Prostate gland (tissue), 2 donors: Measurements from ENCODE around the gene SERTAD1. TPM values are rescaled to one million over a fixed set of nuclear protein-coding genes. Genes with fewer than 3 reads are reported as not detected.
A peak's percentile ranks its signal among the peaks of the same experiment; 100 is the strongest.

Experiments
- DNase-seq: peaks from one replicate; pipeline ENCODE4 v3.0.0-alpha.2; 2019; ENCODE audit warnings: low spot score
- H3K27ac ChIP-seq, 2 donors: fragments of 200-600 bp; sonication (generic); 2 replicates each; pipeline ENCODE4 v1.5.1; 2017 to 2019
- H3K27me3 ChIP-seq: fragments of 200-600 bp; sonication (generic); replicated peaks from 2 replicates; pipeline ENCODE4 v1.5.1; 2019; ENCODE audit not compliant: insufficient read depth
- H3K36me3 ChIP-seq, 2 donors: fragments of 200-600 bp; sonication (generic); 1 replicate in 1 of 2; 2 replicates in 1 of 2; pipeline versions ENCODE4 v1.5.1 to v1.8.1; 2017 to 2019
- H3K4me1 ChIP-seq: fragments of 200-600 bp; sonication (generic); replicated peaks from 2 replicates; pipeline ENCODE4 v1.5.1; 2019
- H3K4me3 ChIP-seq, 2 donors: fragments of 200-600 bp; sonication (generic); 2 replicates each; pipeline ENCODE4 v1.5.1; 2017 to 2019
- H3K9me3 ChIP-seq: fragments of 200-600 bp; sonication (generic); 2 replicates; pipeline ENCODE4 v1.5.1; 2017
- POLR2A ChIP-seq: fragments of 450-650 bp; IDR thresholded peaks from one replicate; pipeline ENCODE4 v1.6.1; 2016; ENCODE audit warnings: antibody characterized with exemption, mild to moderate bottlenecking
- POLR2AphosphoS5 ChIP-seq: sonication (generic); formaldehyde crosslinking; IDR thresholded peaks from one replicate; pipeline ENCODE4 v1.6.1; 2017; ENCODE audit warnings: antibody characterized with exemption
- whole genome bisulfite sequencing: methylation state at CpG from one replicate; pipeline ENCODE4 v1.1.5; 2018; 5-methylcytosine and 5-hydroxymethylcytosine counted together
- intact Hi-C: fragments of 100-400 bp; cut with DNase I; formaldehyde crosslinking; loops from one replicate; pipeline ENCODE4 v1.14.2; 2022
- total RNA-seq, 2 donors: library from RNA; depleted of rRNA; stranded (reverse); fragments of >200 nt; gene quantifications; one replicate each; pipeline ENCODE4 v1.1.0, GENCODE V29; 2016
- TF ChIP-seq, protein P1 (sequence below), 4 experiments: fragments of 200-600 bp in 2 of 4; fragments of 450-650 bp in 2 of 4; sonication (generic) in 2 of 4; IDR thresholded peaks; 1 replicate in 3 of 4; 2 replicates in 1 of 4; pipeline ENCODE4 v1.5.1; 2016 to 2019; ENCODE audit warnings: antibody characterized with exemption in 4 of 4, mild to moderate bottlenecking in 2 of 4, moderate library complexity in 2 of 4

SERTAD1 gene
- total RNA-seq, 2 donors from 2014 or later, result 15.9 to 19.5 TPM

DNA sequence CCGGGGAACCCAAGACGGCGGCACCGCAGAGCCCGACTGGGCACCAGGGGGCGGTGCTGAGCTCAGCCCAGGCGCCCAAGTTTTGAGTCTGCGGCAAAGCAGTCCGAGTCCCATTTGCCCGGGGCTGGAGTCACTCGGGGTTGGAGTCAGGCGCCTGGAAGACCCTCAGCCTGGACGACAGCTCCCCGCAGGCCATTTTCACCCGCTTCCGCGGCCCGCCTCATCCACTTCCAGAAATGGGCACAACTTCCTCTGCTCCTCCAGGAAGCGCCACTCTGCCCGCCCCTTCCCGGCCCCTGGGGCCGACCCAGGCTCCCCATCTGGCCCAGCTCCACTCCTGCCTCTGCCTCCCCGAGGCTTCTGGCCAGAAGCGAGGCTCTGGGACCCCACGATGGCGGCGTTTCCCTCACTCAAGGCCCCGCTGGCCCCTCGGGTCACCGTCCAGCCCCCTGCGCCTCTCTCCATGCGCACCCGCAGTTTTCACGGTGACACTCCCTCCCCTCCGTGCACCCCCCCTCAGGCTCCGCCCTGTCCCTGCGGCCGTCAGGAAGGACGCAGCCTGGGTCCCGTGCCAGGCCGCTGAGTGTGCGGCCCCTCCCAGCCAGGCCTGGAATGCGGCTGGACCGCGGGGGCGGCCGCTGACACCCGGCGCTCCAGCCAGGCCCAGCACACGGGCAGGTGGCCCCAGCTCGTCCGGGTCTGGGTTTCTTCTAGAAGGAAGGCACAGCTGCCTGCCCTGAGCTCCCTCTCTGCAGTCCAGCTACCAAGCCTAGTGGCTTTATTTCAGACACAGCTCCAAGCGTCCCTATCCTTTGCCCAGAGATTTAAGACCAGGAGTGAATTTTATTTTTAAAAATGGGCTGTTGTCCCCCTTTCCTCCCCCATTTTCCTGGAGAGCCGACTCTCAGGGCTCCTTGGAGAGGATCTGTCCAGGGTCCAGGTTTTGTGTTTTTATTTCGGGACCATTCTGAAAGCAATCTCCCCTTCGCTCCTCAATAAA, 4.7 kb downstream of the SERTAD1 start:
- no peaks in the 10 kb centered on the region for H3K27me3 ChIP-seq
- peak overlapping the region; percentile 97 to 100 for H3K27ac ChIP-seq
- DNase-seq, result peak; percentile 93
- TF ChIP-seq, protein P1, sequence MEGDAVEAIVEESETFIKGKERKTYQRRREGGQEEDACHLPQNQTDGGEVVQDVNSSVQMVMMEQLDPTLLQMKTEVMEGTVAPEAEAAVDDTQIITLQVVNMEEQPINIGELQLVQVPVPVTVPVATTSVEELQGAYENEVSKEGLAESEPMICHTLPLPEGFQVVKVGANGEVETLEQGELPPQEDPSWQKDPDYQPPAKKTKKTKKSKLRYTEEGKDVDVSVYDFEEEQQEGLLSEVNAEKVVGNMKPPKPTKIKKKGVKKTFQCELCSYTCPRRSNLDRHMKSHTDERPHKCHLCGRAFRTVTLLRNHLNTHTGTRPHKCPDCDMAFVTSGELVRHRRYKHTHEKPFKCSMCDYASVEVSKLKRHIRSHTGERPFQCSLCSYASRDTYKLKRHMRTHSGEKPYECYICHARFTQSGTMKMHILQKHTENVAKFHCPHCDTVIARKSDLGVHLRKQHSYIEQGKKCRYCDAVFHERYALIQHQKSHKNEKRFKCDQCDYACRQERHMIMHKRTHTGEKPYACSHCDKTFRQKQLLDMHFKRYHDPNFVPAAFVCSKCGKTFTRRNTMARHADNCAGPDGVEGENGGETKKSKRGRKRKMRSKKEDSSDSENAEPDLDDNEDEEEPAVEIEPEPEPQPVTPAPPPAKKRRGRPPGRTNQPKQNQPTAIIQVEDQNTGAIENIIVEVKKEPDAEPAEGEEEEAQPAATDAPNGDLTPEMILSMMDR (IDR thresholded peaks at IDR 0.05), result peak; percentile 91 to 97 (median 96)
- TF ChIP-seq POLR2AphosphoS5 (peak; percentile 97), POLR2A (peak; percentile 99)
- H3K9me3 ChIP-seq, result no peaks in the 10 kb centered on the region
- peaks cover 8 to 10% of the 10 kb centered on the region in 2 donors for H3K36me3 ChIP-seq
- H3K4me3 ChIP-seq, result peak overlapping the region; percentile 36 to 62
- 2% methylated on average over 56 of the region's 56 CpGs for WGBS
- peaks cover 4% of the 10 kb centered on the region for H3K4me1 ChIP-seq
- intact Hi-C loops, result loop anchor here (1.0 kb wide), 1 partner anchor 23 kb away; the partner anchor contains the start of gene SERTAD3

DNA sequence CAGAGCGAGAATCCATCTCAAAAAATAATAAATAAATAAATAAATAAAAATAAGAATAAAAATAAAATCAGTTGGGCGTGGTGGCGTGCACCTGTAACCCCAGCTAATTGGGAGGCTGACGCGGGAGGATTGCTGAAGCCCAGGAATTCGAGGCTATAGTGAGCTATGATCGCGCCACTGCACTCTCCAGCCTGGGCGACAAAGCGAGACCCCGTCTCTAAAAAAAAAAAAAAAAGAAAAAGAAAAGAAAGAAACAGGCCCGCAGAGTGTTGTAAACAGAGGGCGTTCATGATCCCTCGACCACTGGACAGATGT, 5.4 kb downstream of the SERTAD1 start:
- Histone ChIP-seq H3K4me3 (peak overlapping the region; percentile 36 to 62), H3K27ac (peak overlapping the region; percentile 97 to 100), H3K36me3 (peaks cover 8 to 10% of the 10 kb centered on the region in 2 donors), H3K4me1 (peaks cover 4% of the 10 kb centered on the region), H3K27me3 (no peaks in the 10 kb centered on the region), H3K9me3 (no peaks in the 10 kb centered on the region)
- TF ChIP-seq, protein P1 (IDR thresholded peaks at IDR 0.05), result no peak
- TF ChIP-seq POLR2AphosphoS5 (no peak), POLR2A (no peak)
- DNase-seq, result no peak
- intact Hi-C loops, result no loop called here
- 56% methylated on average over 14 of the region's 14 CpGs for WGBS

DNA sequence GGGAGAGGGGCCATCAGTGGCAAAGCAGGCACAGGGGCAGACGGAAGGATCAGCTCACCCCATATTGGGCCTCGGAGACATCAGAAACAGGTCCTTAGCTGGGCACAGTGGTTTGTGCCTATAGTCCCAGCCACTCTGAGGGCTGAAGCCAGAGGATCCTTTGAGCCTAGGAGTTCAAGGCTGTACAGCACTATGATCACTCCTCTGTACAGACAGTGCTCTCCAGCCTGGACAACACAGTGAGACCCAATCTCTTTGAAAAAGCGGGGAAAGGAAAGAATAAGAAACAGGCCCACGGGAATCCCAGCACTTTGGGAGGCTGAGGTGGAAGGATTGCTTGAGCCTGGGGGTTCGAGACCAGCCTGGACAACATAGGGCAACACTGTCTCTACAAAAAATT, 6.0 kb downstream of the SERTAD1 start:
- 80% methylated on average over 5 of the region's 5 CpGs for WGBS
- DNase-seq, result no peak
- intact Hi-C loops, result no loop called here
- Histone ChIP-seq H3K27me3 (no peaks in the 10 kb centered on the region), H3K4me1 (peaks cover 4% of the 10 kb centered on the region), H3K9me3 (no peaks in the 10 kb centered on the region), H3K4me3 (no peak overlapping the region), H3K36me3 (peaks cover 8 to 10% of the 10 kb centered on the region in 2 donors), H3K27ac (no peak overlapping the region)
- TF ChIP-seq POLR2AphosphoS5, result no peak
- no peak for TF ChIP-seq POLR2A
- TF ChIP-seq, protein P1 (IDR thresholded peaks at IDR 0.05), result no peak

DNA sequence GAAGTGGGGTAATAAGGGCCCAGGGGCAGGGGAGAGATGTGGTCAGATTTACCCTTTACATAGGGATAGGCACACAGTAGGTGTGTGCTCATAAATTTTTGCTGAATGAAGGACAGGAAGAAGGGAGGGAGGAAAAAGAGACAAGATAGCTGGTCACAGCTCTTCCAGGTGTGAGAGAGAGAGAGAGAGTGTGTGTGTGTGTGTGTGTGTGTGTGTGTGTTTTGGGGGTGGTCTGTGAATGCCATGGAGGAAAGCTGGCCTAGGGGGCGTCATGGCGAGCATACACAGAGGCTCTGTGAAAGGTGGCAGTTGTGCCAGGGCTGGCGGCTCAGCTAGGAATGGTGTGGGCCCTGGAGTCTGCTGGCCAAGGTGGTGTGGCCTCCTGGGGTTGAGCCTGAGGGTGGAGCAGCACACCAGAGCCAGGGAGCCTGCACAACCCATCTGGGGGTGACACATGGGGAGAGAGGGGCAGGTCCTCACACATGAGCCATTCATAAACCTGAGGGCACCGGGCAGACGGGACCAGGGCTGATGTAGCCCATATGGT, 6.7 kb downstream of the SERTAD1 start:
- Histone ChIP-seq H3K9me3 (no peaks in the 10 kb centered on the region), H3K36me3 (peaks cover 8 to 10% of the 10 kb centered on the region in 2 donors), H3K27me3 (no peaks in the 10 kb centered on the region), H3K27ac (no peak overlapping the region), H3K4me3 (no peak overlapping the region), H3K4me1 (peaks cover 4% of the 10 kb centered on the region)
- intact Hi-C loops, result no loop called here
- WGBS, result 62% methylated on average over 4 of the region's 5 CpGs
- no peak for TF ChIP-seq POLR2A
- no peak for TF ChIP-seq POLR2AphosphoS5
- TF ChIP-seq, protein P1 (IDR thresholded peaks at IDR 0.05), result no peak
- DNase-seq, result no peak
